ENCODE measurements around the gene EFNA5. TPM values are rescaled to one million over a fixed set of nuclear protein-coding genes. Genes with fewer than 3 reads are reported as not detected.
A peak's percentile ranks its signal among the peaks of the same experiment; 100 is the strongest.

Gene EFNA5
- total and polyA plus RNA-seq, 7 donors = 0.32 to 5.4 (median 2.1) TPM

GRCh38 chr5:107389130-107389774 lies 281.5 kb downstream of the EFNA5 start:
- peak; percentile 65 to 90 (median 85) for ATAC-seq
- Histone ChIP-seq H3K4me1 (peaks cover 21% of the 10 kb centered on the region), H3K27me3 (ENCODE audit: insufficient read depth in 3 of 3, low read length in 2 of 3) (no peaks in the 10 kb centered on the region), H3K27ac (peak overlapping the region; percentile 65), H3K9me3 (no peaks in the 10 kb centered on the region), H3K36me3 (ENCODE audit: insufficient read depth in 1 of 2, low read depth in 1 of 2) (no peaks in the 10 kb centered on the region), H3K4me3 (no peak overlapping the region)
- WGBS, 3 donors = 32 to 40% (median 39%) methylated on average over 5 of the region's 5 CpGs
- no peak for DNase-seq
- intact Hi-C loops (cut with DNase I) = loop anchor here in 1 of 2 donors (5.0 kb wide), 1 partner anchor 183 kb away; no protein-coding TSS in a partner anchor
- TF ChIP-seq, protein P1, sequence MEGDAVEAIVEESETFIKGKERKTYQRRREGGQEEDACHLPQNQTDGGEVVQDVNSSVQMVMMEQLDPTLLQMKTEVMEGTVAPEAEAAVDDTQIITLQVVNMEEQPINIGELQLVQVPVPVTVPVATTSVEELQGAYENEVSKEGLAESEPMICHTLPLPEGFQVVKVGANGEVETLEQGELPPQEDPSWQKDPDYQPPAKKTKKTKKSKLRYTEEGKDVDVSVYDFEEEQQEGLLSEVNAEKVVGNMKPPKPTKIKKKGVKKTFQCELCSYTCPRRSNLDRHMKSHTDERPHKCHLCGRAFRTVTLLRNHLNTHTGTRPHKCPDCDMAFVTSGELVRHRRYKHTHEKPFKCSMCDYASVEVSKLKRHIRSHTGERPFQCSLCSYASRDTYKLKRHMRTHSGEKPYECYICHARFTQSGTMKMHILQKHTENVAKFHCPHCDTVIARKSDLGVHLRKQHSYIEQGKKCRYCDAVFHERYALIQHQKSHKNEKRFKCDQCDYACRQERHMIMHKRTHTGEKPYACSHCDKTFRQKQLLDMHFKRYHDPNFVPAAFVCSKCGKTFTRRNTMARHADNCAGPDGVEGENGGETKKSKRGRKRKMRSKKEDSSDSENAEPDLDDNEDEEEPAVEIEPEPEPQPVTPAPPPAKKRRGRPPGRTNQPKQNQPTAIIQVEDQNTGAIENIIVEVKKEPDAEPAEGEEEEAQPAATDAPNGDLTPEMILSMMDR (IDR thresholded peaks at IDR 0.05) = no peak

GRCh38 chr5:107388141-107388861 lies 282.4 kb downstream of the EFNA5 start:
- intact Hi-C loops (cut with DNase I) = loop anchor here in 1 of 2 donors (5.0 kb wide), 1 partner anchor 184 kb away; no protein-coding TSS in a partner anchor
- ATAC-seq = peak; percentile 67 to 93 (median 90)
- peaks cover 21% of the 10 kb centered on the region for H3K4me1 ChIP-seq
- no peak overlapping the region for H3K4me3 ChIP-seq
- H3K27me3 ChIP-seq (ENCODE audit: insufficient read depth in 3 of 3, low read length in 2 of 3) = no peaks in the 10 kb centered on the region
- TF ChIP-seq, protein P1 (IDR thresholded peaks at IDR 0.05) = no peak
- no peaks in the 10 kb centered on the region for H3K9me3 ChIP-seq
- DNase-seq = no peak
- H3K27ac ChIP-seq = peak overlapping the region; percentile 65
- H3K36me3 ChIP-seq (ENCODE audit: insufficient read depth in 1 of 2, low read depth in 1 of 2) = no peaks in the 10 kb centered on the region
- WGBS, 3 donors = 24 to 32% (median 31%) methylated on average over 8 of the region's 8 CpGs

GRCh38 chr5:107387526-107388140 lies 283.1 kb downstream of the EFNA5 start:
- no peaks in the 10 kb centered on the region for H3K36me3 ChIP-seq (ENCODE audit: insufficient read depth in 1 of 2, low read depth in 1 of 2)
- intact Hi-C loops (cut with DNase I) = loop anchor here in 1 of 2 donors (5.0 kb wide), 1 partner anchor 185 kb away; no protein-coding TSS in a partner anchor
- no peak for DNase-seq
- no peak overlapping the region for H3K4me3 ChIP-seq
- TF ChIP-seq, protein P1 (IDR thresholded peaks at IDR 0.05) = no peak
- peaks cover 21% of the 10 kb centered on the region for H3K4me1 ChIP-seq
- peak overlapping the region; percentile 65 for H3K27ac ChIP-seq
- no peaks in the 10 kb centered on the region for H3K27me3 ChIP-seq (ENCODE audit: insufficient read depth in 3 of 3, low read length in 2 of 3)
- 79 to 83% (median 82%) methylated on average over 6 of the region's 6 CpGs for WGBS, 3 donors
- no peak for ATAC-seq
- no peaks in the 10 kb centered on the region for H3K9me3 ChIP-seq

- H3K36me3 ChIP-seq (ENCODE audit: insufficient read depth in 1 of 2, low read depth in 1 of 2) = no peaks in the 10 kb centered on the region
- H3K4me3 ChIP-seq = no peak overlapping the region
- H3K27ac ChIP-seq = no peak overlapping the region
- H3K4me1 ChIP-seq = peaks cover 33% of the 10 kb centered on the region
- no peak for DNase-seq
- TF ChIP-seq, protein P1 (IDR thresholded peaks at IDR 0.05) = no peak
- no peaks in the 10 kb centered on the region for H3K9me3 ChIP-seq
- 70 to 80% (median 72%) methylated on average over 2 of the region's 2 CpGs for WGBS, 3 donors
- no peaks in the 10 kb centered on the region for H3K27me3 ChIP-seq (ENCODE audit: insufficient read depth in 3 of 3, low read length in 2 of 3)
- intact Hi-C loops (cut with DNase I) = loop anchor here in 1 of 2 donors (5.0 kb wide), 1 partner anchor 187 kb away; no protein-coding TSS in a partner anchor
- no peak for ATAC-seq
Observed at GRCh38 chr5:107385708-107386107, 285.0 kb downstream of the EFNA5 start.

All from psoas muscle (tissue), 8 donors.